Lower leg skin (tissue), 4 donors: ENCODE results near the gene TMEM117. TPM values are rescaled to one million over a fixed set of nuclear protein-coding genes. Genes with fewer than 3 reads are reported as not detected.

ENCODE experiments used
- DNase-seq, 2 donors: peaks; one replicate each; pipeline ENCODE4 v3.0.0-alpha.2; 2019; ENCODE audit warnings: low spot score in 2 of 2
- H3K4me3 ChIP-seq: fragments of 200-600 bp; sonication (generic); 2 replicates; pipeline ENCODE4 v1.5.1; 2017; ENCODE audit warnings: mild to moderate bottlenecking, low read depth; ENCODE audit not compliant: poor library complexity, severe bottlenecking
- CTCF ChIP-seq, 3 donors: fragments of 450-650 bp; IDR thresholded peaks; one replicate each; pipeline ENCODE4 v1.5.1; 2016; ENCODE audit warnings: antibody characterized with exemption in 3 of 3, mild to moderate bottlenecking in 3 of 3, moderate library complexity in 2 of 3
- POLR2A ChIP-seq, 2 donors: fragments of 450-650 bp; IDR thresholded peaks; one replicate each; pipeline ENCODE4 v1.6.1; 2016 to 2017; ENCODE audit warnings: antibody characterized with exemption in 2 of 2, mild to moderate bottlenecking in 1 of 2, moderate library complexity in 1 of 2
- WGBS, 2 donors: methylation state at CpG; one replicate each; pipeline ENCODE4 v1.1.5; 2018; 5-methylcytosine and 5-hydroxymethylcytosine counted together
- intact Hi-C: fragments of 100-400 bp; cut with DNase I; formaldehyde crosslinking; loops from one replicate; pipeline ENCODE4 v1.15.0; 2023; ENCODE audit warnings: low total_unique reads
- total RNA-seq, 4 donors: library from RNA; depleted of rRNA; stranded (reverse); fragments of >200 nt; gene quantifications; one replicate each; pipeline ENCODE4 v1.1.0, GENCODE V29; 2016

TMEM117 gene
- total RNA-seq, 4 donors from 2014 or later, result 19.9 to 27.8 (median 24.3) TPM

GRCh38 chr12:44428825-44429224 is 592.9 kb downstream of the TMEM117 start:
- intact Hi-C loops, result no loop called here
- H3K4me3 ChIP-seq, result no peak overlapping the region
- WGBS, 2 donors, result 49 to 63% methylated on average over 2 of the region's 2 CpGs
- no peak for DNase-seq
- TF ChIP-seq POLR2A (IDR thresholded peaks at IDR 0.05) (no peak), CTCF (IDR thresholded peaks at IDR 0.05) (no peak)

- TF ChIP-seq CTCF (IDR thresholded peaks at IDR 0.05), result no peak
- TF ChIP-seq POLR2A (IDR thresholded peaks at IDR 0.05), result no peak
- intact Hi-C loops, result no loop called here
- WGBS, 2 donors, result 79 to 85% methylated on average over 10 of the region's 10 CpGs
Observed at GRCh38 chr12:44431647-44432343, 595.9 kb downstream of the TMEM117 start.

DNA sequence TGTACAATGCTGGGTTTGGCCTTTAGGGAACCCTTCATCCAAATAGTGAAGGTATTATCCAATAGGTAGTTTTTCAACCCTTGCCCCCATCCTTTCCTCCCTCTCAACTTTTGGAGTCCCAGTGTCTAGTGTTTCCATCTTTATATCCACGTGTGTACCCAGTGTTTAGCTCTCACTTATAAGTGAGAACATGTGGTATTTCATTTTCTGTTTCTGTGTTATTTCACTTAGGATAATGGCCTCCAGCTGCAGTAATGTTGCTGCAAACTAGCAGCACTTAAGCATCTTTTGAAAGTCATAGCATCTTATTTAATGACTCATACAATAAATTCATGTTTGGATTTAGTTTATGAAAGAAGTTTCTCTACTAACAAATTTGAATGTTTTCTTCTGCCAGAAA is 597.8 kb downstream of the TMEM117 start:
- DNase-seq, result no peak
- WGBS, 2 donors, result 33 to 46% methylated on average over 1 of the region's 1 CpG
- no peak for TF ChIP-seq POLR2A (IDR thresholded peaks at IDR 0.05)
- intact Hi-C loops, result no loop called here
- no peak overlapping the region for H3K4me3 ChIP-seq

More at GRCh38 chr12:44431647-44432343, 595.9 kb downstream of the TMEM117 start:
- no peak overlapping the region for H3K4me3 ChIP-seq
- no peak for DNase-seq

DNA sequence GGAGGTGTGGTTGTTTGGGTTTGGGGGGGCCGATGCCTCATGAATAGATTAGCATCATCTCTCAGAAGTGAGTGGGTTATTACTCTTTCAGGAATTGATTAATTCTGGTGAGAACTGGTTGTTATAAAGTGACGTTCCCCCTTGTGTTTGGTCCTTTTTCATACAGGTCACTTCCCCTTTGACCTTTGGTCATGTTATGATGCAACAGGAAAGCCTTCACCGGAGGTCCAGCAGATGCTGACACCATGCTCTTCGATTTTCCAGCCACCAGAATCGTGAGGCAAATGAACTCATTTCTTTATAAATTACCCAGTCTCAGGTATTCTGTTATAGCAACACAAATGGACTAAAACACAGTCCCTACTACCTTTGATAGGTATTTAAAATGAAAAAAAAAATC is 600.9 kb downstream of the TMEM117 start:
- intact Hi-C loops, result no loop called here
- WGBS, 2 donors, result 61 to 67% methylated on average over 5 of the region's 5 CpGs
- no peak overlapping the region for H3K4me3 ChIP-seq
- DNase-seq, result no peak
- TF ChIP-seq CTCF (IDR thresholded peaks at IDR 0.05) (no peak), POLR2A (IDR thresholded peaks at IDR 0.05) (no peak)

Other genes starting within 250 kb of the TMEM117 start
- gene PUS7L, start 77.3 kb upstream of the TMEM117 start, total RNA-seq, result 1 to 10 TPM; 3.2 to 7.8 (median 6.3) TPM
- gene IRAK4, start 77.1 kb upstream of the TMEM117 start, total RNA-seq, result 10 to 100 TPM; 20.3 to 44.7 (median 26.5) TPM
- gene TWF1, start 29.8 kb upstream of the TMEM117 start, total RNA-seq, result 10 to 100 TPM; 46.9 to 77.4 (median 62.3) TPM